Measurements from ENCODE around the gene ARFGAP2. TPM values are rescaled to one million over a fixed set of nuclear protein-coding genes. Genes with fewer than 3 reads are reported as not detected.

ARFGAP2 gene
- total and polyA plus RNA-seq, 2 donors (not counting 3 experiments of a cell fraction or from before 2014, with no cell fraction given) = 78.9 to 108 TPM

DNA sequence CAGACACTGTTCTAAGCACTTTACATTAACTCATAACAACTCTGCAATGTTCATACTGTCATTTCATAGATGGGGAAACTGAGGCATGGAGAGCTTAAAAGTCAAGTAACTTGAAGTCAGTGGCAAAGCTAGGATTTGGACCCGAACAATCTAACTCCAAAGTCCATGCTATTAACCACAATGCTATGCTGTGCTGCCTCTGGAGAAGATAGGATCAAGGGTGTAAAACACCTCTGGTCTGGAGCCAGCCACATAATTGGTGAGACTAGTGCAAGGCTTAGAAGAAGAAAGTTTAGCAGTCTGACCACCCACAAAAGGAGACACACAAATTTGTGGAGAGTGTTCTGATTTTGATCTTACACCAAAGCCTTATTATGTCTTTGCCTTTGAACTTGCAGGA, 43.7 kb downstream of the ARFGAP2 start:
- Histone ChIP-seq H2AFZ (ENCODE audit: low read depth, low read length) (no peak overlapping the region), H3K36me3 (ENCODE audit: control insufficient read depth in 2 of 2, extremely low read depth in 1 of 2, insufficient read depth in 2 of 2, low read length in 2 of 2) (no peaks in the 10 kb centered on the region), H3K9ac (replicated peaks; ENCODE audit: extremely low read depth, insufficient read depth, low read length) (no peak overlapping the region), H3K27ac (ENCODE audit: insufficient read depth, low read depth, low read length) (no peak overlapping the region), H3K27me3 (ENCODE audit: control insufficient read depth in 2 of 2, insufficient read depth in 2 of 2, low read length in 2 of 2) (no peaks in the 10 kb centered on the region), H3K4me3 (replicated peaks in 1 of 3; ENCODE audit: insufficient read depth in 1 of 3, low read depth in 1 of 3, low read length in 3 of 3) (no peak overlapping the region), H4K20me1 (replicated peaks; ENCODE audit: control insufficient read depth, extremely low read depth, insufficient read depth, low read length) (no peaks in the 10 kb centered on the region), H3K79me2 (ENCODE audit: control insufficient read depth, insufficient read depth, low read length) (no peaks in the 10 kb centered on the region), H3K4me1 (ENCODE audit: control insufficient read depth, extremely low read depth, insufficient read depth, low read length) (no peaks in the 10 kb centered on the region), H3K9me3 (replicated peaks; ENCODE audit: control insufficient read depth, insufficient read depth, low read length) (no peaks in the 10 kb centered on the region), H3K9me1 (replicated peaks; ENCODE audit: control insufficient read depth, extremely low read depth, insufficient read depth, low read length) (no peaks in the 10 kb centered on the region), H3K4me2 (ENCODE audit: insufficient read depth, low read length) (no peak overlapping the region)
- POLR2A ChIA-PET = no interaction called here
- dilution Hi-C loops (cut with MboI; ENCODE audit: extremely low pct_ligation_motif_present, low sequenced_read_pairs) = no loop called here
- DNase-seq (ENCODE audit: low read depth, low spot score) (no peak), FAIRE-seq (no peak)
- no TSS peak for BruUV-seq (replicated peaks)
- CTCF ChIA-PET = interaction anchor here (0.7 to 1.5 kb wide), 2 partner anchors 13 to 20 kb away, joined by 3 to 4 read pairs; no protein-coding TSS in a partner anchor
- TF ChIP-seq, protein P1, sequence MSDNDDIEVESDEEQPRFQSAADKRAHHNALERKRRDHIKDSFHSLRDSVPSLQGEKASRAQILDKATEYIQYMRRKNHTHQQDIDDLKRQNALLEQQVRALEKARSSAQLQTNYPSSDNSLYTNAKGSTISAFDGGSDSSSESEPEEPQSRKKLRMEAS (IDR thresholded peaks at IDR 0.05; ENCODE audit: insufficient read depth, insufficient read length) = no peak
- TF ChIP-seq CTCF (IDR thresholded peaks at IDR 0.05; ENCODE audit: extremely low read depth in 1 of 2, insufficient read depth in 1 of 2, low read depth in 1 of 2, low read length in 2 of 2) (no peak), FOS (IDR thresholded peaks at IDR 0.05; ENCODE audit: borderline replicate concordance, insufficient read depth, low read length) (no peak), JUN (IDR thresholded peaks at IDR 0.05; ENCODE audit: borderline replicate concordance, insufficient read depth, insufficient read length, low read depth) (no peak), EZH2 (IDR thresholded peaks at IDR 0.05; ENCODE audit: borderline replicate concordance, low read depth, low read length, severe bottlenecking) (no peak), POLR2AphosphoS5 (IDR thresholded peaks at IDR 0.05; ENCODE audit: insufficient read depth, low read depth, low read length) (no peak)
- intact Hi-C loops (cut with micrococcal nuclease) = no loop called here
